NCI-H187 (cell line): ENCODE measurements around the gene STARD9.
A peak's percentile ranks its signal among the peaks of the same experiment; 100 is the strongest.
"Not testable (repeated sequence)": the region's sequence is repeated elsewhere in the genome, so short reads cannot be mapped to it uniquely, and the experiment has no call there.

ENCODE experiments used
- DNase-seq, 2 experiments: peaks; one replicate each; lab custom pipeline; 2025; lab: John Stamatoyannopoulos, UW

Gene STARD9

GRCh38 chr15:42729409-42729808 lies 154.0 kb downstream of the STARD9 start:
- no peak for DNase-seq

GRCh38 chr15:42730135-42730534 lies 154.7 kb downstream of the STARD9 start:
- no peak for DNase-seq

- no peak for DNase-seq
These were observed 155.1 kb downstream of the STARD9 start for GRCh38 chr15:42730536-42730935.

- DNase-seq = no peak
These were observed 156.1 kb downstream of the STARD9 start for GRCh38 chr15:42731461-42731860.

- no peak for DNase-seq
These were observed 156.9 kb downstream of the STARD9 start for GRCh38 chr15:42732095-42732827.

- no peak for DNase-seq
These were observed 157.6 kb downstream of the STARD9 start for GRCh38 chr15:42733027-42733426.

- DNase-seq = no peak
These were observed 158.8 kb downstream of the STARD9 start for GRCh38 chr15:42734076-42734672.

- no peak for DNase-seq
These were observed 160.2 kb downstream of the STARD9 start for GRCh38 chr15:42735382-42736165.

- no peak for DNase-seq
These were observed 160.9 kb downstream of the STARD9 start for GRCh38 chr15:42736178-42736792.

GRCh38 chr15:42736793-42737528 lies 161.6 kb downstream of the STARD9 start, which contains the start of gene CDAN1:
TSS of gene CDAN1 (minus strand) at chr15:42737128. CDS start at chr15:42737102, 26 bp downstream.
- peak; percentile 25 to 61 for DNase-seq

- no peak for DNase-seq
These were observed 162.3 kb downstream of the STARD9 start for GRCh38 chr15:42737529-42738328.

- no peak for DNase-seq
These were observed 166.3 kb downstream of the STARD9 start for GRCh38 chr15:42741710-42742109.

GRCh38 chr15:42742149-42742548 lies 166.7 kb downstream of the STARD9 start:
- no peak for DNase-seq

GRCh38 chr15:42744195-42744594 lies 168.8 kb downstream of the STARD9 start:
- DNase-seq = no peak

- DNase-seq = no peak
These were observed 173.9 kb downstream of the STARD9 start for GRCh38 chr15:42749266-42749665.

GRCh38 chr15:42750306-42750705 lies 174.9 kb downstream of the STARD9 start:
- no peak for DNase-seq

- DNase-seq = no peak
These were observed 183.7 kb downstream of the STARD9 start for GRCh38 chr15:42759093-42759492.

- no peak for DNase-seq
These were observed 185.4 kb downstream of the STARD9 start for GRCh38 chr15:42760759-42761158.

GRCh38 chr15:42761813-42762212 lies 186.4 kb downstream of the STARD9 start:
- DNase-seq = not testable (repeated sequence)

- DNase-seq = not testable (repeated sequence)
These were observed 188.8 kb downstream of the STARD9 start for GRCh38 chr15:42764154-42764731.
